SK-N-SH treated with all-trans-retinoic acid at 6 μM for 48 hours (cell line): Measurements from ENCODE around the gene LUC7L2.

Source experiments
- ATAC-seq: fragments of 200-7000 bp; cut with Tn5 transposase; 3 replicates; pipeline ENCODE4 v1.9.1; 2020; ENCODE audit warnings: mild to moderate bottlenecking, moderate library complexity
- ARNTL ChIP-seq: fragments of 450-650 bp; formaldehyde crosslinking; IDR thresholded peaks from 2 replicates; pipeline ENCODE4 v1.5.0; 2020; ENCODE audit warnings: low read depth, mild to moderate bottlenecking, moderate library complexity, borderline replicate concordance
- BACH2 ChIP-seq: fragments of 250-450 bp; sonication (Bioruptor Pico); IDR thresholded peaks from 2 replicates; pipeline ENCODE4 v1.9.0; 2021; ENCODE audit warnings: mild to moderate bottlenecking, borderline replicate concordance
- CREB5 ChIP-seq: fragments of 250-450 bp; sonication (Bioruptor Pico); IDR thresholded peaks from 2 replicates; pipeline ENCODE4 v1.5.1; 2020; ENCODE audit warnings: low read depth, mild to moderate bottlenecking, moderate library complexity
- CSDC2 ChIP-seq: fragments of 250-450 bp; sonication (Bioruptor Pico); IDR thresholded peaks from 2 replicates; pipeline ENCODE4 v1.5.0; 2020; ENCODE audit warnings: mild to moderate bottlenecking, moderate library complexity
- ESRRG ChIP-seq: fragments of 250-450 bp; sonication (Bioruptor Pico); IDR thresholded peaks from 2 replicates; pipeline ENCODE4 v1.6.1; 2021; ENCODE audit warnings: mild to moderate bottlenecking
- GLIS3 ChIP-seq: fragments of 250-450 bp; sonication (Bioruptor Pico); IDR thresholded peaks from 2 replicates; pipeline ENCODE4 v1.5.0; 2020; ENCODE audit warnings: mild to moderate bottlenecking, moderate library complexity
- ISL1 ChIP-seq: fragments of 250-450 bp; sonication (Bioruptor Pico); IDR thresholded peaks from 2 replicates; pipeline ENCODE4 v2.1.2; 2022; ENCODE audit warnings: mild to moderate bottlenecking, moderate library complexity
- OSR1 ChIP-seq: fragments of 250-450 bp; sonication (Bioruptor Pico); IDR thresholded peaks from 2 replicates; pipeline ENCODE4 v1.8.0; 2022; ENCODE audit warnings: moderate library complexity, mild to moderate bottlenecking, inconsistent platforms
- PATZ1 ChIP-seq: fragments of 250-450 bp; sonication (Bioruptor Pico); IDR thresholded peaks from 2 replicates; pipeline ENCODE4 v1.8.0; 2020; ENCODE audit warnings: mild to moderate bottlenecking, moderate library complexity, borderline replicate concordance
- POU6F1 ChIP-seq: fragments of 250-450 bp; sonication (Bioruptor Pico); IDR thresholded peaks from 2 replicates; pipeline ENCODE4 v1.8.0; 2021; ENCODE audit warnings: low read depth, mild to moderate bottlenecking, moderate library complexity, borderline replicate concordance
- PPARA ChIP-seq: fragments of 250-450 bp; sonication (Bioruptor Pico); IDR thresholded peaks from 2 replicates; pipeline ENCODE4 v1.5.0; 2020; ENCODE audit warnings: mild to moderate bottlenecking, borderline replicate concordance
- RARB ChIP-seq: fragments of 250-450 bp; sonication (Bioruptor Pico); IDR thresholded peaks from 2 replicates; pipeline ENCODE4 v1.8.0; 2021; ENCODE audit warnings: mild to moderate bottlenecking, moderate library complexity
- SNAI2 ChIP-seq: fragments of 250-450 bp; sonication (Bioruptor Pico); IDR thresholded peaks from 2 replicates; pipeline ENCODE4 v1.5.0; 2020; ENCODE audit warnings: mild to moderate bottlenecking, moderate library complexity
- TCF4 ChIP-seq: fragments of 250-450 bp; sonication (Bioruptor Pico); IDR thresholded peaks from 2 replicates; pipeline ENCODE4 v1.8.0; 2021; ENCODE audit warnings: mild to moderate bottlenecking, moderate library complexity, borderline replicate concordance
- TOX ChIP-seq: fragments of 250-450 bp; sonication (Bioruptor Pico); IDR thresholded peaks from 2 replicates; pipeline ENCODE4 v1.8.0; 2021; ENCODE audit warnings: mild to moderate bottlenecking, moderate library complexity, borderline replicate concordance
- ZC3H10 ChIP-seq: fragments of 250-450 bp; sonication (Bioruptor Pico); IDR thresholded peaks from 2 replicates; pipeline ENCODE4 v1.5.1; 2021; ENCODE audit warnings: mild to moderate bottlenecking, moderate library complexity
- ZFP3 ChIP-seq: fragments of 250-450 bp; sonication (Bioruptor Pico); IDR thresholded peaks from 2 replicates; pipeline ENCODE4 v1.5.0; 2020; ENCODE audit warnings: mild to moderate bottlenecking, moderate library complexity
- ZFP30 ChIP-seq: fragments of 450-650 bp; formaldehyde crosslinking; IDR thresholded peaks from 2 replicates; pipeline ENCODE4 v1.5.0; 2022; ENCODE audit warnings: mild to moderate bottlenecking, moderate library complexity
- ZNF70 ChIP-seq: fragments of 450-650 bp; formaldehyde crosslinking; IDR thresholded peaks from 2 replicates; pipeline ENCODE4 v1.5.0; 2020; ENCODE audit warnings: mild to moderate bottlenecking, moderate library complexity
- ZNF8 ChIP-seq: fragments of 450-650 bp; formaldehyde crosslinking; IDR thresholded peaks from 2 replicates; pipeline ENCODE4 v1.5.0; 2020; ENCODE audit warnings: mild to moderate bottlenecking, moderate library complexity
- TF ChIP-seq, protein P1 (sequence below): fragments of 250-450 bp; sonication (Bioruptor Pico); IDR thresholded peaks from 2 replicates; pipeline ENCODE4 v1.5.0; 2020; ENCODE audit warnings: mild to moderate bottlenecking, moderate library complexity

LUC7L2 gene

GRCh38 chr7:139334399-139335150 lies 25.1 kb upstream of the LUC7L2 start:
- no peak for TF ChIP-seq TCF4 (CRISPR knock-in tag)
- no peak for TF ChIP-seq GLIS3 (CRISPR knock-in tag)
- TF ChIP-seq PATZ1 (CRISPR knock-in tag) = no peak
- no peak for TF ChIP-seq RARB (CRISPR knock-in tag)
- TF ChIP-seq, protein P1, sequence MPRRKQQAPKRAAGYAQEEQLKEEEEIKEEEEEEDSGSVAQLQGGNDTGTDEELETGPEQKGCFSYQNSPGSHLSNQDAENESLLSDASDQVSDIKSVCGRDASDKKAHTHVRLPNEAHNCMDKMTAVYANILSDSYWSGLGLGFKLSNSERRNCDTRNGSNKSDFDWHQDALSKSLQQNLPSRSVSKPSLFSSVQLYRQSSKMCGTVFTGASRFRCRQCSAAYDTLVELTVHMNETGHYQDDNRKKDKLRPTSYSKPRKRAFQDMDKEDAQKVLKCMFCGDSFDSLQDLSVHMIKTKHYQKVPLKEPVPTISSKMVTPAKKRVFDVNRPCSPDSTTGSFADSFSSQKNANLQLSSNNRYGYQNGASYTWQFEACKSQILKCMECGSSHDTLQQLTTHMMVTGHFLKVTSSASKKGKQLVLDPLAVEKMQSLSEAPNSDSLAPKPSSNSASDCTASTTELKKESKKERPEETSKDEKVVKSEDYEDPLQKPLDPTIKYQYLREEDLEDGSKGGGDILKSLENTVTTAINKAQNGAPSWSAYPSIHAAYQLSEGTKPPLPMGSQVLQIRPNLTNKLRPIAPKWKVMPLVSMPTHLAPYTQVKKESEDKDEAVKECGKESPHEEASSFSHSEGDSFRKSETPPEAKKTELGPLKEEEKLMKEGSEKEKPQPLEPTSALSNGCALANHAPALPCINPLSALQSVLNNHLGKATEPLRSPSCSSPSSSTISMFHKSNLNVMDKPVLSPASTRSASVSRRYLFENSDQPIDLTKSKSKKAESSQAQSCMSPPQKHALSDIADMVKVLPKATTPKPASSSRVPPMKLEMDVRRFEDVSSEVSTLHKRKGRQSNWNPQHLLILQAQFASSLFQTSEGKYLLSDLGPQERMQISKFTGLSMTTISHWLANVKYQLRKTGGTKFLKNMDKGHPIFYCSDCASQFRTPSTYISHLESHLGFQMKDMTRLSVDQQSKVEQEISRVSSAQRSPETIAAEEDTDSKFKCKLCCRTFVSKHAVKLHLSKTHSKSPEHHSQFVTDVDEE (CRISPR knock-in tag) = no peak
- TF ChIP-seq CREB5 (CRISPR knock-in tag) = no peak
- TF ChIP-seq ZC3H10 (CRISPR knock-in tag) = no peak
- no peak for TF ChIP-seq POU6F1 (CRISPR knock-in tag)
- no peak for TF ChIP-seq ZFP30 (CRISPR knock-in tag)
- no peak for TF ChIP-seq ARNTL (CRISPR knock-in tag)
- ATAC-seq = no peak

- TF ChIP-seq ZC3H10 (CRISPR knock-in tag) (no peak), ZFP30 (CRISPR knock-in tag) (no peak), OSR1 (CRISPR knock-in tag) (no peak), ARNTL (CRISPR knock-in tag) (no peak), ZNF70 (no peak), SNAI2 (CRISPR knock-in tag) (no peak), ZNF8 (CRISPR knock-in tag) (no peak), GLIS3 (CRISPR knock-in tag) (no peak), RARB (CRISPR knock-in tag) (no peak), CSDC2 (CRISPR knock-in tag) (no peak), PPARA (CRISPR knock-in tag) (no peak)
- ATAC-seq = no peak
Observed at GRCh38 chr7:139339025-139339424, 20.7 kb upstream of the LUC7L2 start.

GRCh38 chr7:139339698-139340036 lies 20.0 kb upstream of the LUC7L2 start:
- no peak for ATAC-seq
- peak; percentile 9; the same call in 1 of the 2 replicates for TF ChIP-seq TOX (CRISPR knock-in tag)
- no peak for TF ChIP-seq BACH2

DNA sequence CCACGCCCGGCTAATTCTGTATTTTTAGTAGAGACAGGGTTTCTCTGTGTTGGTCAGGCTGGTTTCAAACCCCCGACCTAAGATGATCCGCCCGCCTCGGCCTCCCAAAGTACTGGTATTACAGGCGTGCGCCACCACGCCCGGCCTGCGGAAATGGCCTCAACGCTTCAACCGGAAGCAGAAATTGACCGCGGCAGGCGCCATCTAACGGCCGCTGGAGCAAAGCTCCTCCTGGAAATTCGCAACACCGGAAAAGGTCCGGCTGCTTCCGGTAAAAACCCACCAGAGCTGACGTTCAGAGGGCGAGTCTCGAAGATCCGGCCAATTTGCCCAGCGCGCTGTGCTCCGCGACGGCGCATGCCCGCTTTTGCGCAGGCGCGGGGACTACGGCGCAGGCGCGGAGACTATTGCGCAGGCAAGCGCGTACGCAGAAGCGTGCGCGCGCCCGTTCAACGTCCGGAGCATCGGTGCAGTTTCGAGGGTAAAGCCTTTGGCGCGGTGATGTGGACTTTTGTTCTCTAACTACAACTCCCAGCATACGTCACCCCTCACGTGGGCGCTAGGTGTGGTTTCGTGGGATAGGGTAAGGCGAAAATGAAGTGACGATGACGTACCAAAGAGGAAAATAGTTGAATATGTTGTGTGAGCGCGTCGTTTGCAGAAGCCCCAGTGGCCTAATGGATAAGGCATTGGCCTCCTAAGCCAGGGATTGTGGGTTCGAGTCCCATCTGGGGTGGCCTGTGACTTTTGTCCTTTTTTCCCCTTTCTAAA lies 19.5 kb upstream of the LUC7L2 start:
- ATAC-seq = peak; percentile 86
- 0 out of 2 replicates have a peak, but pooled peaks have one; percentile 34 for TF ChIP-seq ZNF70
- 0 out of 2 replicates have a peak, but pooled peaks have one; percentile 13 for TF ChIP-seq ISL1 (CRISPR knock-in tag)
- peak; percentile 37; the same call in 1 of the 2 replicates for TF ChIP-seq CREB5 (CRISPR knock-in tag)
- no peak for TF ChIP-seq PPARA (CRISPR knock-in tag)
- no peak for TF ChIP-seq ZC3H10 (CRISPR knock-in tag)
- no peak for TF ChIP-seq ESRRG (CRISPR knock-in tag)
- peak; percentile 92; the same call in 1 of the 2 replicates for TF ChIP-seq POU6F1 (CRISPR knock-in tag)
- peak; percentile 62; the same call in 1 of the 2 replicates for TF ChIP-seq BACH2
- TF ChIP-seq ZNF8 (CRISPR knock-in tag) = peak; percentile 80
- peak; percentile 96 for TF ChIP-seq CSDC2 (CRISPR knock-in tag)
- TF ChIP-seq SNAI2 (CRISPR knock-in tag) = peak; percentile 91; the same call in 1 of the 2 replicates
- peak; percentile 87 for TF ChIP-seq ZFP3 (CRISPR knock-in tag)
